Measurements from ENCODE around the gene CCDC122. TPM values are rescaled to one million over a fixed set of nuclear protein-coding genes. Genes with fewer than 3 reads are reported as not detected.

The CCDC122 gene
- total RNA-seq, 1 experiment from 2014 or later, result 5.2 TPM

DNA sequence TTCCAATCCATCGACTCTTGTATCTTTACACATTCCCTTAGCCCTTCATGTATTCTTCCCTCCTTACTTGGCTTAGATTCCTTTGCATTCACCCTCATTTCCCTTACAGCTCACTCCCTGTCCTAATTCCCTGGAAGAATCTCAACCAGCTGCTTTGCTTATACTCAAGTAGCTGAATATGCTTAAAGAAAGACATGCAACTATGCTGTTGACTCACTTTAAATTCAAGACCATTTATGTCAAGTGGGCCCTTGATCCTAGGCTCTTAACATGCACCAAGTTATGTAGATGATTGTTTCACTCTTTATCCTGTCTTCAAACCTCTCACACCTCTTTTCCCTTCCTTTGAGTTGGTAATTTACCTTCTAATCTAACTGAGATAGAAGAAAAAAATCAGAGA, 7.4 kb downstream of the CCDC122 start:
- DNase-seq (ENCODE audit: low read depth, low spot score) (no peak), ATAC-seq (no peak)
- in situ Hi-C loops (cut with HindIII; ENCODE audit: low pct_unique_long_range_greater_than_20kb, low sequenced_read_pairs), result no loop called here
- CTCF ChIA-PET, result interaction anchor here (0.6 kb wide), 1 partner anchor 40 kb away, joined by 5 read pairs; no protein-coding TSS in a partner anchor
- no peaks in the 10 kb centered on the region; the same call in 1 of the 2 replicates for H3K36me3 ChIP-seq (ENCODE audit: control insufficient read depth, insufficient read depth, low read length)
- intact Hi-C loops (cut with micrococcal nuclease; ENCODE audit: unreplicated experiment), result no loop called here
- H3K4me3 ChIP-seq (ENCODE audit: low read depth in 2 of 2, low read length in 2 of 2), result no peak overlapping the region
- BruUV-seq (replicated peaks), result no TSS peak
- no peak overlapping the region for H3K27ac ChIP-seq (ENCODE audit: low read length)
- no peaks in the 10 kb centered on the region for H3K27me3 ChIP-seq (ENCODE audit: control insufficient read depth, insufficient read depth, low read length)
- H3K9me3 ChIP-seq (ENCODE audit: control insufficient read depth, insufficient read depth, low read depth, low read length), result no peaks in the 10 kb centered on the region
- POLR2A ChIA-PET, result no interaction called here
- H3K4me1 ChIP-seq (ENCODE audit: control insufficient read depth, insufficient read depth, low read length), result no peaks in the 10 kb centered on the region
- TF ChIP-seq, protein P1, sequence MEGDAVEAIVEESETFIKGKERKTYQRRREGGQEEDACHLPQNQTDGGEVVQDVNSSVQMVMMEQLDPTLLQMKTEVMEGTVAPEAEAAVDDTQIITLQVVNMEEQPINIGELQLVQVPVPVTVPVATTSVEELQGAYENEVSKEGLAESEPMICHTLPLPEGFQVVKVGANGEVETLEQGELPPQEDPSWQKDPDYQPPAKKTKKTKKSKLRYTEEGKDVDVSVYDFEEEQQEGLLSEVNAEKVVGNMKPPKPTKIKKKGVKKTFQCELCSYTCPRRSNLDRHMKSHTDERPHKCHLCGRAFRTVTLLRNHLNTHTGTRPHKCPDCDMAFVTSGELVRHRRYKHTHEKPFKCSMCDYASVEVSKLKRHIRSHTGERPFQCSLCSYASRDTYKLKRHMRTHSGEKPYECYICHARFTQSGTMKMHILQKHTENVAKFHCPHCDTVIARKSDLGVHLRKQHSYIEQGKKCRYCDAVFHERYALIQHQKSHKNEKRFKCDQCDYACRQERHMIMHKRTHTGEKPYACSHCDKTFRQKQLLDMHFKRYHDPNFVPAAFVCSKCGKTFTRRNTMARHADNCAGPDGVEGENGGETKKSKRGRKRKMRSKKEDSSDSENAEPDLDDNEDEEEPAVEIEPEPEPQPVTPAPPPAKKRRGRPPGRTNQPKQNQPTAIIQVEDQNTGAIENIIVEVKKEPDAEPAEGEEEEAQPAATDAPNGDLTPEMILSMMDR (IDR thresholded peaks at IDR 0.05), result no peak
- TF ChIP-seq TCF7L2 (IDR thresholded peaks at IDR 0.05; ENCODE audit: low read depth, low read length) (no peak), POLR2AphosphoS5 (IDR thresholded peaks at IDR 0.05; ENCODE audit: low read depth, low read length) (no peak), SIN3A (IDR thresholded peaks at IDR 0.05; ENCODE audit: borderline replicate concordance, insufficient read depth, low read depth, low read length) (no peak)
- TF ChIP-seq, protein P2, sequence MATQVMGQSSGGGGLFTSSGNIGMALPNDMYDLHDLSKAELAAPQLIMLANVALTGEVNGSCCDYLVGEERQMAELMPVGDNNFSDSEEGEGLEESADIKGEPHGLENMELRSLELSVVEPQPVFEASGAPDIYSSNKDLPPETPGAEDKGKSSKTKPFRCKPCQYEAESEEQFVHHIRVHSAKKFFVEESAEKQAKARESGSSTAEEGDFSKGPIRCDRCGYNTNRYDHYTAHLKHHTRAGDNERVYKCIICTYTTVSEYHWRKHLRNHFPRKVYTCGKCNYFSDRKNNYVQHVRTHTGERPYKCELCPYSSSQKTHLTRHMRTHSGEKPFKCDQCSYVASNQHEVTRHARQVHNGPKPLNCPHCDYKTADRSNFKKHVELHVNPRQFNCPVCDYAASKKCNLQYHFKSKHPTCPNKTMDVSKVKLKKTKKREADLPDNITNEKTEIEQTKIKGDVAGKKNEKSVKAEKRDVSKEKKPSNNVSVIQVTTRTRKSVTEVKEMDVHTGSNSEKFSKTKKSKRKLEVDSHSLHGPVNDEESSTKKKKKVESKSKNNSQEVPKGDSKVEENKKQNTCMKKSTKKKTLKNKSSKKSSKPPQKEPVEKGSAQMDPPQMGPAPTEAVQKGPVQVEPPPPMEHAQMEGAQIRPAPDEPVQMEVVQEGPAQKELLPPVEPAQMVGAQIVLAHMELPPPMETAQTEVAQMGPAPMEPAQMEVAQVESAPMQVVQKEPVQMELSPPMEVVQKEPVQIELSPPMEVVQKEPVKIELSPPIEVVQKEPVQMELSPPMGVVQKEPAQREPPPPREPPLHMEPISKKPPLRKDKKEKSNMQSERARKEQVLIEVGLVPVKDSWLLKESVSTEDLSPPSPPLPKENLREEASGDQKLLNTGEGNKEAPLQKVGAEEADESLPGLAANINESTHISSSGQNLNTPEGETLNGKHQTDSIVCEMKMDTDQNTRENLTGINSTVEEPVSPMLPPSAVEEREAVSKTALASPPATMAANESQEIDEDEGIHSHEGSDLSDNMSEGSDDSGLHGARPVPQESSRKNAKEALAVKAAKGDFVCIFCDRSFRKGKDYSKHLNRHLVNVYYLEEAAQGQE (IDR thresholded peaks at IDR 0.05; ENCODE audit: insufficient read depth in 1 of 2, low read depth in 2 of 2, low read length in 1 of 2), result no peak

DNA sequence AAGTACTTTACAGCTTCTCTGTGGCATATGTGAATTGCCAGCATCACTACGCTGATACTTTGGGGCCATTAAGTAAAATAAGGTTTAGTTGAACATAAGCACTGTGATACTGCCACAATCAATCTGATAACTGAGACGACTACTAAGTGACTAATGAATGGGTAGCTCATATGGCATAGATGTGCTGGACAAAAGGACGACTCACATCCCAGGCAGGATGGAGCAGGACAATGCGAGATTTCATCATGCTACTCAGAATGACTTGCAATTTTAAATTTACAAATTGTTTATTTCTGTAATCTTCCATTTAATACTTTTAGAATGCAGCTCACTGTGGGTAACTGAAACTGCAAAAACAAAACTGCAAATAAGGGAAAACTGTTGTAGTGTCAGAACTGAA, 13.6 kb downstream of the CCDC122 start:
- in situ Hi-C loops (cut with HindIII; ENCODE audit: low pct_unique_long_range_greater_than_20kb, low sequenced_read_pairs) (no loop called here), intact Hi-C loops (cut with micrococcal nuclease; ENCODE audit: unreplicated experiment) (no loop called here)
- Histone ChIP-seq H3K9me3 (ENCODE audit: control insufficient read depth, insufficient read depth, low read depth, low read length) (no peaks in the 10 kb centered on the region), H3K27ac (ENCODE audit: low read length) (no peak overlapping the region), H3K4me3 (ENCODE audit: low read depth in 2 of 2, low read length in 2 of 2) (no peak overlapping the region), H3K4me1 (ENCODE audit: control insufficient read depth, insufficient read depth, low read length) (no peaks in the 10 kb centered on the region), H3K27me3 (ENCODE audit: control insufficient read depth, insufficient read depth, low read length) (no peaks in the 10 kb centered on the region), H3K36me3 (ENCODE audit: control insufficient read depth, insufficient read depth, low read length) (no peaks in the 10 kb centered on the region)
- ChIA-PET POLR2A (no interaction called here), CTCF (no interaction called here)
- ATAC-seq (no peak), DNase-seq (ENCODE audit: low read depth, low spot score) (no peak)
- TF ChIP-seq SIN3A (IDR thresholded peaks at IDR 0.05; ENCODE audit: borderline replicate concordance, insufficient read depth, low read depth, low read length) (no peak), TCF7L2 (IDR thresholded peaks at IDR 0.05; ENCODE audit: low read depth, low read length) (no peak), POLR2AphosphoS5 (IDR thresholded peaks at IDR 0.05; ENCODE audit: low read depth, low read length) (no peak)
- TF ChIP-seq, protein P2 (IDR thresholded peaks at IDR 0.05; ENCODE audit: insufficient read depth in 1 of 2, low read depth in 2 of 2, low read length in 1 of 2), result no peak
- TF ChIP-seq, protein P1 (IDR thresholded peaks at IDR 0.05), result no peak
- no TSS peak for BruUV-seq (replicated peaks)
